AG04449 (cell line): ENCODE data around the gene COLEC12.
A peak's percentile ranks its signal among the peaks of the same experiment; 100 is the strongest.

Experiments
- CTCF ChIA-PET: fragments of 350-600 bp; formaldehyde crosslinking; extraction: SDS; loops from one replicate; lab custom pipeline; 2021; ENCODE audit warnings: antibody characterized with exemption; lab: Yijun Ruan, JAX
- POLR2A ChIA-PET: fragments of 400-600, 350-600 bp; formaldehyde crosslinking; extraction: SDS; loops from one replicate; lab custom pipeline; 2020; ENCODE audit warnings: antibody characterized with exemption, inconsistent platforms; lab: Yijun Ruan, JAX
- DNase-seq: peaks from one replicate; pipeline ENCODE4 v3.0.0-alpha.2; 2010; ENCODE audit warnings: low read depth, low spot score
- H3K4me3 ChIP-seq: 2 replicates; pipeline ENCODE4 v1.5.1; 2011; ENCODE audit warnings: low read depth, mild to moderate bottlenecking, control low read depth, low read length
- CTCF ChIP-seq: IDR thresholded peaks from one replicate; pipeline ENCODE4 v1.5.1; 2011; ENCODE audit warnings: mild to moderate bottlenecking, moderate library complexity, low read length, control low read depth, inconsistent platforms; ENCODE audit not compliant: insufficient read depth; ENCODE audit errors: missing control alignments

COLEC12 gene

GRCh38 chr18:400456-400855 lies 100.0 kb downstream of the COLEC12 start:
- CTCF ChIA-PET: interaction anchor here (1.6 kb wide), 1 partner anchor 49 kb away, joined by 4 read pairs; no protein-coding TSS in a partner anchor
- DNase-seq: peak; percentile 92
- H3K4me3 ChIP-seq: no peak overlapping the region
- POLR2A ChIA-PET: interaction anchor here (0.9 kb wide), 1 partner anchor 124 kb away, joined by 3 read pairs; no protein-coding TSS in a partner anchor
- no peak for TF ChIP-seq CTCF

DNA sequence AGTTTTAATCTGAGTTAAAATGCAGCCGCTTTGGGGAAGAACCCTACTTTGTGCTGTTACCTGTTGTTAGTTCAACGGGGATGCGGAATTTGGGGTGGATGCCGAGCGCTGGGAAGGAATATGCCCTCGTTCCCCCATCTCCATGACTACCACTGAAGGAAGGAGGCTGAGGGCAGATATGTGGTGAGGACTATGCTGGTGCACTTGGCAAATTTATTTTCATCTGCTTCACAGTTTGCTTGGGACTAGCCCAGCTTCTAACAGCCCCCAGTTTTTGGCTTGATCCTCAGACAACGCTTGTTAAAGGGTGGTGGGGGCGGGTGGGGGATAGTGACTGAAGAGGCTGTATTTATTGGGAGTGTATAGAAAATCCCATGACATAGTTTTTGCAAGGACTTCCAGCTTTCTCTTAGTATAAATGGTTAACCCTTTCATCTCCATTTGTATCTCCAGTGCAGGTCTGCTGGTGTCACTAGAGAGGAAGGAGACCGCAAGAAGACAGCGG lies 100.8 kb downstream of the COLEC12 start:
- H3K4me3 ChIP-seq: no peak overlapping the region
- ChIA-PET CTCF (interaction anchor here (0.8 to 1.6 kb wide), 3 partner anchors 37 to 216 kb away, joined by 3 to 4 read pairs (median 4); no protein-coding TSS in a partner anchor), POLR2A (interaction anchor here (0.7 kb wide), 1 partner anchor 80 kb away, joined by 3 read pairs; no protein-coding TSS in a partner anchor)
- no peak for DNase-seq
- no peak for TF ChIP-seq CTCF

DNA sequence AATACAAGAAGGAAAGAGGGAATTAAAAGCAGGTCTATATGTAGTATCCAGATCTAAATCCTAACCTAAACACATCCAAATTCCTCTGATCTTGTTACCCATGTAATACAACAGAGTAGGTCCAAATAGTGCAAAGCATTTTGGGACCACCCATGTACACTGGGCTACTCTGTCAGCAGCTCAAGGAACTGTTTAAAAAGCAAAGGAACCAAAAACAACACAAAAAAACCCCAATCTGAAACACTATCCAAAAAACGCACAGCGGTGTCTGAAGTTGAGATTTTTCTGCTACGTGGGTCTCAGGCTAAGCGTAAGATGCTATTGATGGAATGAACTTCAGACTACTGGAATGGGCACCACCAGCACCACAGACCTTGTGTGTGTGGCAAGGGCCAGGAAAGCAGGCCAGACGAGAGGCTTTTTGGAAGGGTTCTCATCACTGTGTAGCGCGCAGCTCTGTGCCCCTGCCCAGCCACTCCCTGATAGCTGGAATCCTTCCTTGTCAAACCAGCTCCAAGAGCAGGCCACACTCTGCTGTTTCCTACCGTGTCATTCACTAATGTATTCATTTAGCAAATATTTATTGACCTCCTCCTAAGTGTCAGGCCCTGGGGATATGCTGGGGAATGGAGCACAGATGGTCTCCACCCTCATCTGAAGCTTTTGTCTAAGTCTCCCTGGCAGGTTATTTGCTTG lies 101.4 kb downstream of the COLEC12 start:
- CTCF ChIA-PET: interaction anchor here (0.8 to 1.6 kb wide), 3 partner anchors 37 to 216 kb away, joined by 3 to 4 read pairs (median 4); no protein-coding TSS in a partner anchor

GRCh38 chr18:396556-396955 lies 103.9 kb downstream of the COLEC12 start:
- TF ChIP-seq CTCF: no peak
- DNase-seq: no peak
- no peak overlapping the region for H3K4me3 ChIP-seq
- ChIA-PET POLR2A (interaction anchor here (0.8 to 2.5 kb wide), 2 partner anchors 33 to 35 kb away, joined by 3 to 9 read pairs; no protein-coding TSS in a partner anchor), CTCF (interaction anchor here (0.7 to 1.1 kb wide), 4 partner anchors 11 to 103 kb away, joined by 3 read pairs; no protein-coding TSS in a partner anchor)

More for the DNA sequence above, 101.4 kb downstream of the COLEC12 start:
- H3K4me3 ChIP-seq: no peak overlapping the region
- POLR2A ChIA-PET: interaction anchor here (0.7 kb wide), 1 partner anchor 80 kb away, joined by 3 read pairs; no protein-coding TSS in a partner anchor
- no peak for DNase-seq
- no peak for TF ChIP-seq CTCF

- CTCF ChIA-PET: interaction anchor here (0.7 to 1.1 kb wide), 4 partner anchors 10 to 102 kb away, joined by 3 read pairs; no protein-coding TSS in a partner anchor
- no peak for DNase-seq
- H3K4me3 ChIP-seq: no peak overlapping the region
- no peak for TF ChIP-seq CTCF
- POLR2A ChIA-PET: interaction anchor here (0.7 to 2.5 kb wide), 3 partner anchors 20 to 34 kb away, joined by 3 to 9 read pairs (median 3); no protein-coding TSS in a partner anchor
Observed at GRCh38 chr18:396251-396555, 104.3 kb downstream of the COLEC12 start.
